Measurements from ENCODE around the gene RPL4. TPM values are rescaled to one million over a fixed set of nuclear protein-coding genes. Genes with fewer than 3 reads are reported as not detected.
"Not testable (repeated sequence)": the region's sequence is repeated elsewhere in the genome, so short reads cannot be mapped to it uniquely, and the experiment has no call there.

The RPL4 gene
- total and polyA plus RNA-seq, 10 of the 15 experiments (the other 5 are each of a cell fraction or from before 2014, with no cell fraction given): 2,004 to 8,888 (median 4,667) TPM

DNA sequence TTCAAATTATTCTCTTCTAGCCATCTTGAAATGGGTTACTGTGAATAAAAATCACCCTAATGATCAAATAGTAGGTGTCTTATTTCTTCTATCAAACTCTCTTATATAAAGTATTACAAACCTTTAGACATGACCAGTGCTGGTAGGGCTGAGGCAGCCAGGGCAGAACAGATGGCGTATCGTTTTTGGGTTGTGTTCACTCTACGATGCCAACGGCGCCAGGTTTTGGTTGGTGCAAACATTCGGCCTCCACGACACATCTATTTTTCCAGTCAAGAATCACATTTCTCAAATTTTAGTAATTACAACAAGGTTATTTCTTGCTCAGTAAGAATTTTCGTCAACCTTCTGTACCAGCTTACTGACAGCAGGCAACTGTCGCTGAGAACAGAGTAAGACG lies 2.2 kb downstream of the RPL4 start:
- no TSS peak for BruUV-seq (replicated peaks)
- RAD21 ChIA-PET (ENCODE audit: unreplicated experiment): interaction anchor here (0.6 kb wide), 1 partner anchor 116 kb away, joined by 3 read pairs; the partner anchor contains the start of gene MAP2K1
- intact Hi-C loops (cut with micrococcal nuclease; ENCODE audit: unreplicated experiment) (loop anchor here (2.0 kb wide), 1 partner anchor 64 kb away; no protein-coding TSS in a partner anchor), in situ Hi-C loops (cut with MboI) (loop anchor here (5.0 kb wide), 1 partner anchor 145 kb away; the partner anchor contains the start of gene TIPIN)
- CTCF ChIA-PET: interaction anchor here (1.9 kb wide), 1 partner anchor 115 kb away, joined by 11 read pairs; the partner anchor contains the start of gene MAP2K1
- POLR2A ChIA-PET: interaction anchor here (1.9 kb wide), 1 partner anchor 30 kb away, joined by 5 read pairs; no protein-coding TSS in a partner anchor
- H3K4me2 ChIP-seq (ENCODE audit: control insufficient read depth, insufficient read depth): peak overlapping the region; percentile 39
- H3K9ac ChIP-seq (ENCODE audit: control insufficient read depth, insufficient read depth, low read length): peak overlapping the region; percentile 97
- H3K9me3 ChIP-seq (replicated peaks; ENCODE audit: control insufficient read depth, insufficient read depth, low read length): no peaks in the 10 kb centered on the region
- no peak for DNase-seq (ENCODE audit: low read depth, low spot score)
- TF ChIP-seq HDGF (IDR thresholded peaks at IDR 0.05): no peak
- TF ChIP-seq, protein P1, sequence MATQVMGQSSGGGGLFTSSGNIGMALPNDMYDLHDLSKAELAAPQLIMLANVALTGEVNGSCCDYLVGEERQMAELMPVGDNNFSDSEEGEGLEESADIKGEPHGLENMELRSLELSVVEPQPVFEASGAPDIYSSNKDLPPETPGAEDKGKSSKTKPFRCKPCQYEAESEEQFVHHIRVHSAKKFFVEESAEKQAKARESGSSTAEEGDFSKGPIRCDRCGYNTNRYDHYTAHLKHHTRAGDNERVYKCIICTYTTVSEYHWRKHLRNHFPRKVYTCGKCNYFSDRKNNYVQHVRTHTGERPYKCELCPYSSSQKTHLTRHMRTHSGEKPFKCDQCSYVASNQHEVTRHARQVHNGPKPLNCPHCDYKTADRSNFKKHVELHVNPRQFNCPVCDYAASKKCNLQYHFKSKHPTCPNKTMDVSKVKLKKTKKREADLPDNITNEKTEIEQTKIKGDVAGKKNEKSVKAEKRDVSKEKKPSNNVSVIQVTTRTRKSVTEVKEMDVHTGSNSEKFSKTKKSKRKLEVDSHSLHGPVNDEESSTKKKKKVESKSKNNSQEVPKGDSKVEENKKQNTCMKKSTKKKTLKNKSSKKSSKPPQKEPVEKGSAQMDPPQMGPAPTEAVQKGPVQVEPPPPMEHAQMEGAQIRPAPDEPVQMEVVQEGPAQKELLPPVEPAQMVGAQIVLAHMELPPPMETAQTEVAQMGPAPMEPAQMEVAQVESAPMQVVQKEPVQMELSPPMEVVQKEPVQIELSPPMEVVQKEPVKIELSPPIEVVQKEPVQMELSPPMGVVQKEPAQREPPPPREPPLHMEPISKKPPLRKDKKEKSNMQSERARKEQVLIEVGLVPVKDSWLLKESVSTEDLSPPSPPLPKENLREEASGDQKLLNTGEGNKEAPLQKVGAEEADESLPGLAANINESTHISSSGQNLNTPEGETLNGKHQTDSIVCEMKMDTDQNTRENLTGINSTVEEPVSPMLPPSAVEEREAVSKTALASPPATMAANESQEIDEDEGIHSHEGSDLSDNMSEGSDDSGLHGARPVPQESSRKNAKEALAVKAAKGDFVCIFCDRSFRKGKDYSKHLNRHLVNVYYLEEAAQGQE (IDR thresholded peaks at IDR 0.05; ENCODE audit: low read depth, low read length): no peak
- no peak overlapping the region for H2AFZ ChIP-seq (ENCODE audit: control insufficient read depth, low read depth, low read length)
- peaks cover 7 to 34% of the 10 kb centered on the region in 2 experiments for H3K36me3 ChIP-seq (ENCODE audit: control insufficient read depth in 2 of 2, insufficient read depth in 2 of 2, low read length in 1 of 2)
- H3K27ac ChIP-seq (ENCODE audit: control insufficient read depth, insufficient read depth): peak overlapping the region; percentile 97; the same call in 1 of the 2 replicates
- 4% methylated on average over 10 of the region's 10 CpGs for WGBS (ENCODE audit: insufficient coverage, insufficient replicate concordance, low lambda C conversion rate, missing lambda C conversion rate)
- H3K4me1 ChIP-seq (ENCODE audit: control insufficient read depth, insufficient read depth, low read length): peaks cover 4% of the 10 kb centered on the region; the same call in 1 of the 2 replicates
- H4K20me1 ChIP-seq (ENCODE audit: control insufficient read depth, insufficient read depth): peaks cover 3% of the 10 kb centered on the region; the same call in 1 of the 2 replicates
- peaks cover 71% of the 10 kb centered on the region for H3K79me2 ChIP-seq (ENCODE audit: control insufficient read depth, insufficient read depth, low read length)
- no peak for FAIRE-seq
- no peaks in the 10 kb centered on the region for H3K27me3 ChIP-seq (replicated peaks in 1 of 2; ENCODE audit: control insufficient read depth in 2 of 2, insufficient read depth in 2 of 2, low read length in 1 of 2)
- H3K4me3 ChIP-seq: peak overlapping the region; percentile 99
- SMC1A ChIA-PET (ENCODE audit: uncharacterized antibody, unreplicated experiment): interaction anchor here (1.0 kb wide), 1 partner anchor 64 kb away, joined by 3 read pairs; no protein-coding TSS in a partner anchor
- no peak for ATAC-seq

DNA sequence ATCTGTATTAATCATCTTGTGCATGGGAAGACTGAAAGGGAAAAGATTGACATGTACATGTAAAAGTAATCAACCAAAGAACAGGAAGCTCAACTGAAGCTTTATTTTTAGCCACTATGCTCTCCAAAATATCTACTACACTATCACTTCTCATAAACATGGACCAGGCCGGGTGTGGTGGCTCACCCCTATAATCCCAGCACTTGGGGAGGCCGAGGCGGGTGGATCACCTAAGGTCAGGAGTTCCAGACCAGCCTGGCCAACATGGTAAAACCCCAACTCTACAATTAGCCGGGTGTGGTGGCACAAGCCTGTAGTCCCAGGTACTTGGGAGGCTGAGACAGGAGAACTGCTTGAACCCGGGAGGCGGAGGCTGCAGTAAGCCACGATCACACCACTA lies 4.3 kb downstream of the RPL4 start:
- H3K4me2 ChIP-seq (ENCODE audit: control insufficient read depth, insufficient read depth); H3K9ac ChIP-seq (ENCODE audit: control insufficient read depth, insufficient read depth, low read length); H2AFZ ChIP-seq (ENCODE audit: control insufficient read depth, low read depth, low read length); H3K4me1 ChIP-seq (ENCODE audit: control insufficient read depth, insufficient read depth, low read length); FAIRE-seq; H4K20me1 ChIP-seq (ENCODE audit: control insufficient read depth, insufficient read depth); DNase-seq (ENCODE audit: low read depth, low spot score); H3K9me3 ChIP-seq (replicated peaks; ENCODE audit: control insufficient read depth, insufficient read depth, low read length); ATAC-seq; H3K27ac ChIP-seq (ENCODE audit: control insufficient read depth, insufficient read depth); POLR2A ChIA-PET; intact Hi-C loops (cut with micrococcal nuclease; ENCODE audit: unreplicated experiment); BruUV-seq (replicated peaks); H3K27me3 ChIP-seq (replicated peaks in 1 of 2; ENCODE audit: control insufficient read depth in 2 of 2, insufficient read depth in 2 of 2, low read length in 1 of 2): not testable (repeated sequence)
- 66% methylated on average over 7 of the region's 7 CpGs for WGBS (ENCODE audit: insufficient coverage, insufficient replicate concordance, low lambda C conversion rate, missing lambda C conversion rate)
- Histone ChIP-seq H3K36me3 (ENCODE audit: control insufficient read depth in 2 of 2, insufficient read depth in 2 of 2, low read length in 1 of 2) (peaks cover 7 to 34% of the 10 kb centered on the region in 2 experiments), H3K79me2 (ENCODE audit: control insufficient read depth, insufficient read depth, low read length) (peaks cover 66% of the 10 kb centered on the region), H3K4me3 (0 out of 2 replicates have a peak overlapping the region, but pooled peaks have one; percentile 20)
- ChIA-PET SMC1A (ENCODE audit: uncharacterized antibody, unreplicated experiment) (interaction anchor here (0.8 to 6.2 kb wide), 4 partner anchors 12 to 114 kb away, joined by 3 to 51 read pairs (median 3); partner anchors contain the start of gene MAP2K1), RAD21 (ENCODE audit: unreplicated experiment) (interaction anchor here (1.3 kb wide), 1 partner anchor 114 kb away, joined by 3 read pairs; no protein-coding TSS in a partner anchor), CTCF (interaction anchor here (0.9 to 5.2 kb wide), 5 partner anchors 12 to 209 kb away, joined by 3 to 103 read pairs (median 44); partner anchors contain the start of genes DIS3L and MAP2K1)
- in situ Hi-C loops (cut with MboI): loop anchor here (5.0 kb wide), 1 partner anchor 143 kb away; the partner anchor contains the start of gene TIPIN

All from GM12878 (cell line).